HepG2 (cell line): Measurements from ENCODE around the gene ANXA7.

Source experiments
- CC2D1A ChIP-seq: sonication (generic); formaldehyde crosslinking; IDR thresholded peaks from 2 replicates; pipeline ENCODE4 v1.8.1; 2023; ENCODE audit warnings: mild to moderate bottlenecking, missing genetic modification reagents
- EP300 ChIP-seq, 3 experiments: sonication (generic) in 1 of 3; formaldehyde crosslinking in 1 of 3; IDR thresholded peaks; 2 replicates each; pipeline versions ENCODE4 v1.5.1 to v1.6.1; 2011 to 2020; ENCODE audit warnings: low read depth in 2 of 3, low read length in 2 of 3, borderline replicate concordance in 1 of 3, improper control_type of control experiment in 1 of 3, mild to moderate bottlenecking in 1 of 3, missing genetic modification reagents in 1 of 3, moderate library complexity in 1 of 3
- EZH2 ChIP-seq: conservative IDR thresholded peaks from 2 replicates; pipeline ENCODE4 v1.6.1; 2012; ENCODE audit warnings: mild to moderate bottlenecking, low read depth, low read length, moderate library complexity
- SIN3A ChIP-seq: IDR thresholded peaks from 2 replicates; pipeline ENCODE4 v1.6.1; 2011; ENCODE audit warnings: low read depth, mild to moderate bottlenecking, control low read depth, low read length, borderline replicate concordance
- ZFP90 ChIP-seq: sonication (generic); formaldehyde crosslinking; IDR thresholded peaks from 2 replicates; pipeline ENCODE4 v1.8.0; 2022; ENCODE audit warnings: missing genetic modification reagents, mild to moderate bottlenecking, inconsistent platforms, borderline replicate concordance
- ZNF605 ChIP-seq: sonication (generic); formaldehyde crosslinking; IDR thresholded peaks from 2 replicates; pipeline ENCODE4 v1.8.0; 2022; ENCODE audit warnings: mild to moderate bottlenecking, missing genetic modification reagents
- ZNF724P ChIP-seq: sonication (generic); formaldehyde crosslinking; IDR thresholded peaks from 2 replicates; pipeline ENCODE4 v1.8.0; 2022; ENCODE audit warnings: missing genetic modification reagents, borderline replicate concordance
- TF ChIP-seq, protein P1 (sequence below): sonication (generic); formaldehyde crosslinking; IDR thresholded peaks from 2 replicates; pipeline ENCODE4 v1.5.0; 2020; ENCODE audit warnings: mild to moderate bottlenecking, missing genetic modification reagents, moderate library complexity

DNA sequence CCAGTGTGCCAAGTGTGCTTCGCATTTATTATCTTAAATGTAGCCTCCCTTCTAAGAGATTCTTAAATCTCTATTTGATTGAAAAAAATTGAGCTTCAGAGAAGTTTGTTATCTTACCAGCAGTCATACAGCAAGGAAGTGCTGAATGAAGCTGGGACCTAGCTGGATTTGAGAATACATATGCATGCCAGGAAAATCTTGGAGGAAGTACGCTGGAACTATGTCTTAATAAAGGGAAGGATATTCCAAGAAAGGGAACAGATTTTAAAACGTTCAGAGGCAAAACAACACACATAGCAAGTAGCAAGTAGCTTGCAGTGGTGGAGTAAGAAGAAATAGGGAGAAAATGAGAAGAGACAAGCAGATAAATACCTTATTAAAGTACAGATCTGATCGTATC lies 56.7 kb downstream of the ANXA7 start:
- TF ChIP-seq ZNF724P (no peak), EZH2 (no peak), ZFP90 (no peak), SIN3A (no peak), EP300 (IDR thresholded peaks at IDR 0.05; ENCODE audit: low read depth in 2 of 2, low read length in 2 of 2) (no peak), EP300 (CRISPR knock-in tag; IDR thresholded peaks at IDR 0.05; ENCODE audit: borderline replicate concordance) (no peak), ZNF605 (CRISPR knock-in tag) (no peak), CC2D1A (CRISPR knock-in tag) (no peak)
- TF ChIP-seq, protein P1, sequence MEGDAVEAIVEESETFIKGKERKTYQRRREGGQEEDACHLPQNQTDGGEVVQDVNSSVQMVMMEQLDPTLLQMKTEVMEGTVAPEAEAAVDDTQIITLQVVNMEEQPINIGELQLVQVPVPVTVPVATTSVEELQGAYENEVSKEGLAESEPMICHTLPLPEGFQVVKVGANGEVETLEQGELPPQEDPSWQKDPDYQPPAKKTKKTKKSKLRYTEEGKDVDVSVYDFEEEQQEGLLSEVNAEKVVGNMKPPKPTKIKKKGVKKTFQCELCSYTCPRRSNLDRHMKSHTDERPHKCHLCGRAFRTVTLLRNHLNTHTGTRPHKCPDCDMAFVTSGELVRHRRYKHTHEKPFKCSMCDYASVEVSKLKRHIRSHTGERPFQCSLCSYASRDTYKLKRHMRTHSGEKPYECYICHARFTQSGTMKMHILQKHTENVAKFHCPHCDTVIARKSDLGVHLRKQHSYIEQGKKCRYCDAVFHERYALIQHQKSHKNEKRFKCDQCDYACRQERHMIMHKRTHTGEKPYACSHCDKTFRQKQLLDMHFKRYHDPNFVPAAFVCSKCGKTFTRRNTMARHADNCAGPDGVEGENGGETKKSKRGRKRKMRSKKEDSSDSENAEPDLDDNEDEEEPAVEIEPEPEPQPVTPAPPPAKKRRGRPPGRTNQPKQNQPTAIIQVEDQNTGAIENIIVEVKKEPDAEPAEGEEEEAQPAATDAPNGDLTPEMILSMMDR (CRISPR knock-in tag), result no peak
